ENCODE measurements around the gene GDF11.

GRCh38 chr12:55721601-55722213 is 21.2 kb upstream of the GDF11 start:
- TF ChIP-seq CTCF (IDR thresholded peaks at IDR 0.05) (no peak), POLR2A (IDR thresholded peaks at IDR 0.05) (no peak)

All from uterus (tissue), 2 donors.